ENCODE measurements around the gene CELF5.

Gene CELF5

GRCh38 chr19:3249408-3249807, 24.9 kb downstream of the CELF5 start:
- Histone ChIP-seq H3K36me3 (ENCODE audit: control insufficient read depth in 2 of 2, insufficient read depth in 1 of 2, low read length in 2 of 2) (no peaks in the 10 kb centered on the region), H3K4me3 (ENCODE audit: low read depth, low read length) (no peak overlapping the region), H3K27ac (ENCODE audit: extremely low read depth, low read depth, low read length) (no peak overlapping the region), H3K4me1 (ENCODE audit: control insufficient read depth, insufficient read depth, low read length) (no peaks in the 10 kb centered on the region), H3K9me3 (ENCODE audit: control insufficient read depth, insufficient read depth, low read depth, low read length) (no peaks in the 10 kb centered on the region)
- POLR2A ChIA-PET, result no interaction called here
- TF ChIP-seq KLF9 (tag by site-specific recombination; IDR thresholded peaks at IDR 0.05; ENCODE audit: low read depth) (0 out of 2 replicates have a peak, but pooled peaks have one; percentile 23), ZFP41 (tag by site-specific recombination; IDR thresholded peaks at IDR 0.05; ENCODE audit: borderline replicate concordance) (no peak), ZBTB8A (tag by site-specific recombination; IDR thresholded peaks at IDR 0.05) (no peak), PRDM4 (tag by site-specific recombination; IDR thresholded peaks at IDR 0.05) (no peak), ZNF248 (tag by site-specific recombination; IDR thresholded peaks at IDR 0.05) (no peak), ZNF350 (tag by site-specific recombination; IDR thresholded peaks at IDR 0.05) (no peak), ZNF558 (tag by site-specific recombination; IDR thresholded peaks at IDR 0.05) (no peak), ZNF624 (tag by site-specific recombination; IDR thresholded peaks at IDR 0.05) (no peak), ZIC2 (tag by site-specific recombination; IDR thresholded peaks at IDR 0.05) (no peak), ZNF837 (tag by site-specific recombination; IDR thresholded peaks at IDR 0.05) (no peak), PRDM1 (tag by site-specific recombination; IDR thresholded peaks at IDR 0.05) (no peak), BCL6B (tag by site-specific recombination; IDR thresholded peaks at IDR 0.05) (no peak), HIC1 (tag by site-specific recombination; IDR thresholded peaks at IDR 0.05) (no peak), ZNF610 (tag by site-specific recombination; IDR thresholded peaks at IDR 0.05; ENCODE audit: borderline replicate concordance) (no peak), SP2 (tag by site-specific recombination; IDR thresholded peaks at IDR 0.05) (peak; percentile 84), SP3 (tag by site-specific recombination; IDR thresholded peaks at IDR 0.05) (0 out of 2 replicates have a peak, but pooled peaks have one; percentile 38), ZSCAN18 (tag by site-specific recombination; IDR thresholded peaks at IDR 0.05) (no peak), ZNF580 (tag by site-specific recombination; IDR thresholded peaks at IDR 0.05) (no peak), PRDM6 (tag by site-specific recombination; IDR thresholded peaks at IDR 0.05) (no peak), ZFP3 (tag by site-specific recombination; IDR thresholded peaks at IDR 0.05; ENCODE audit: low read depth) (no peak), ZNF169 (tag by site-specific recombination; IDR thresholded peaks at IDR 0.05) (no peak), ZNF121 (tag by site-specific recombination; IDR thresholded peaks at IDR 0.05) (no peak), FEZF1 (tag by site-specific recombination; IDR thresholded peaks at IDR 0.05) (no peak)
- CTCF ChIA-PET, result no interaction called here
